ENCODE results near the gene FNDC3A.

FNDC3A gene

GRCh38 chr13:49221590-49221965, 245.9 kb downstream of the FNDC3A start:
- no peak for DNase-seq

GRCh38 chr13:49225223-49226042, 249.7 kb downstream of the FNDC3A start:
- DNase-seq: peak in 2 of 3 experiments; percentile 0 to 2

GRCh38 chr13:49226613-49227012, 250.9 kb downstream of the FNDC3A start:
- DNase-seq: peak in 1 of 3 experiments; percentile 30

- no peak for DNase-seq
These were observed 259.0 kb downstream of the FNDC3A start for GRCh38 chr13:49234741-49235140.

- DNase-seq: no peak
These were observed 260.2 kb downstream of the FNDC3A start for GRCh38 chr13:49235856-49236431.

GRCh38 chr13:49238621-49239020, 262.9 kb downstream of the FNDC3A start:
- no peak for DNase-seq

- peak; percentile 1 to 28 (median 4) for DNase-seq
These were observed 264.3 kb downstream of the FNDC3A start for GRCh38 chr13:49240017-49240416.

- DNase-seq: no peak
These were observed 265.6 kb downstream of the FNDC3A start for GRCh38 chr13:49241296-49241695.

- DNase-seq: no peak
These were observed 269.4 kb downstream of the FNDC3A start for GRCh38 chr13:49245101-49245500.

GRCh38 chr13:49246850-49247642, 271.3 kb downstream of the FNDC3A start:
- no peak for DNase-seq

- peak; percentile 88 to 96 (median 92) for DNase-seq
These were observed 272.2 kb downstream of the FNDC3A start, which contains the start of gene CDADC1 for GRCh38 chr13:49247643-49248621. CDADC1 (plus strand) TSS chr13:49247925; CDS start chr13:49248038, 113 bp downstream.

- no peak for DNase-seq
These were observed 272.9 kb downstream of the FNDC3A start for GRCh38 chr13:49248622-49249002.

- no peak for DNase-seq
These were observed 275.6 kb downstream of the FNDC3A start for GRCh38 chr13:49251326-49251725.

- no peak for DNase-seq
These were observed 277.6 kb downstream of the FNDC3A start for GRCh38 chr13:49253310-49253709.

GRCh38 chr13:49254007-49254406, 278.3 kb downstream of the FNDC3A start:
- DNase-seq: no peak

GRCh38 chr13:49256841-49257240, 281.1 kb downstream of the FNDC3A start:
- no peak for DNase-seq

GRCh38 chr13:49258089-49258796, 282.5 kb downstream of the FNDC3A start:
- no peak for DNase-seq

All from NCI-H1417 (cell line).